GM12874 (cell line): Measurements from ENCODE around the gene TRIM23.

Experiments used
- TF ChIP-seq, protein P1 (sequence below): IDR thresholded peaks from 2 replicates; pipeline ENCODE4 v1.5.1; 2011; ENCODE audit warnings: low read depth, mild to moderate bottlenecking, control low read depth, low read length, moderate library complexity; ENCODE audit not compliant: insufficient read depth

Gene TRIM23

DNA sequence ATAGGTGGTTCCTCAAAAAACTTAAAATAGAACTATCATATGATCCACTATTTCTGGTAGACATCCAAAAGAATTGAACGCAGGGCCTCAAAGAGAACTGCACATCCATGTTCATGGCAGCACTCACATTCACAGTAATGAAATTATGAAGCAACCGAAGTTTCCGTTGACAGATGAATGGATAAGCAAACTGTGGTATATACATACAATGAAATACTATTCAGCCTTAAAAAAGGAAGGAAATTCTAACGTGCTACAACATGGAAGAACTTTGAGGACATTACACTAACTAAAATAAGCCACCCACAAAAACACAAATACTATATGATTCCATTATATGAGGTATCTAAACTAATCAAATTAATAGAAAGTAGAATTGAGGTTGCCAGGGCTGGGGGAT, 79.7 kb downstream of the TRIM23 start:
- TF ChIP-seq, protein P1, sequence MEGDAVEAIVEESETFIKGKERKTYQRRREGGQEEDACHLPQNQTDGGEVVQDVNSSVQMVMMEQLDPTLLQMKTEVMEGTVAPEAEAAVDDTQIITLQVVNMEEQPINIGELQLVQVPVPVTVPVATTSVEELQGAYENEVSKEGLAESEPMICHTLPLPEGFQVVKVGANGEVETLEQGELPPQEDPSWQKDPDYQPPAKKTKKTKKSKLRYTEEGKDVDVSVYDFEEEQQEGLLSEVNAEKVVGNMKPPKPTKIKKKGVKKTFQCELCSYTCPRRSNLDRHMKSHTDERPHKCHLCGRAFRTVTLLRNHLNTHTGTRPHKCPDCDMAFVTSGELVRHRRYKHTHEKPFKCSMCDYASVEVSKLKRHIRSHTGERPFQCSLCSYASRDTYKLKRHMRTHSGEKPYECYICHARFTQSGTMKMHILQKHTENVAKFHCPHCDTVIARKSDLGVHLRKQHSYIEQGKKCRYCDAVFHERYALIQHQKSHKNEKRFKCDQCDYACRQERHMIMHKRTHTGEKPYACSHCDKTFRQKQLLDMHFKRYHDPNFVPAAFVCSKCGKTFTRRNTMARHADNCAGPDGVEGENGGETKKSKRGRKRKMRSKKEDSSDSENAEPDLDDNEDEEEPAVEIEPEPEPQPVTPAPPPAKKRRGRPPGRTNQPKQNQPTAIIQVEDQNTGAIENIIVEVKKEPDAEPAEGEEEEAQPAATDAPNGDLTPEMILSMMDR = no peak

DNA sequence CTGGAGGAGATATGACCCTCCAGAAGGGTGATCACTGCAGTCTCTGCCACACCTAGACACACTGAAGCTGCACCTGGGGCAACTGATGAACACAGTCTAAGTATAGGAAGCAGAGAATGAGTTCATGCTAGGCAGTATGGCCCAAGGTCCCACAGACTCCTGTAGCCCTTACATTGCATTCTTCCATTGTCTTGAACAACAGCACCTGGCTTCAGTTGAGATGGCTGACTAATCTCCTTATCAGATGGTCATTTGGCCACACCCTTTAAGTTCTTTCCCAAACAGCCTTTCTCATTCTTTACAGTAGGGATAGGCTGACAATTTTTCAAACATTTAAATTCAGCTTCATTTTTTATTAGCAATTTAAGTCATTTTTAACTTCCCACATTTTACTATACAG, 84.3 kb downstream of the TRIM23 start:
- TF ChIP-seq, protein P1 = no peak
